Neural progenitor cell (in vitro differentiated cells): Measurements from ENCODE around the gene EGFLAM.

Experiments used
- EZH2 ChIP-seq: fragments of 200-600 bp; sonication (generic); IDR thresholded peaks from 2 replicates; pipeline ENCODE4 v1.6.1; 2017; ENCODE audit warnings: antibody characterized with exemption, mild to moderate bottlenecking, moderate library complexity
- EZH2phosphoT487 ChIP-seq: fragments of 200-600 bp; sonication (generic); IDR thresholded peaks from 2 replicates; pipeline ENCODE4 v1.6.1; 2017; ENCODE audit warnings: antibody characterized with exemption
- TF ChIP-seq, protein P1 (sequence below): fragments of 200-600 bp; sonication (generic); IDR thresholded peaks from 2 replicates; pipeline ENCODE4 v1.5.1; 2017; ENCODE audit warnings: antibody characterized with exemption, mild to moderate bottlenecking

DNA sequence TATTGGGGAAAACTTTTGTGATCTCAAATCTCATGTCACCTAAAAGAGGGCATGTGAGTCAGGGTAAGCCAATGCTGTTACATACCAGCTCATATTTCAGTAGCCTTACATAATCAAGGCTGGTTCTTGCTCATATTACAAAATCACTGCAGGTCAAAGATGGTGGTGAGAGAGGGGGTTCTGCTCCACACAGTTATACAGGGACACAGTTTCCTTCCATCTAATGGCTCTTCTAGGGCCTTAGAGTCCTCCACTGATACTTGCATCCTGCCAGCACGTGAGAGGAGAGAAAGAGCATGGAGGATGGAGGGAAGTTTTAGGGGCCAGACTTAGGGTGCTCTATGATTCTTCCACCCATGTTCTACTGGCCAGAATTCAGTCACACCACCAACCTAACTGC lies 168.1 kb downstream of the EGFLAM start:
- TF ChIP-seq, protein P1, sequence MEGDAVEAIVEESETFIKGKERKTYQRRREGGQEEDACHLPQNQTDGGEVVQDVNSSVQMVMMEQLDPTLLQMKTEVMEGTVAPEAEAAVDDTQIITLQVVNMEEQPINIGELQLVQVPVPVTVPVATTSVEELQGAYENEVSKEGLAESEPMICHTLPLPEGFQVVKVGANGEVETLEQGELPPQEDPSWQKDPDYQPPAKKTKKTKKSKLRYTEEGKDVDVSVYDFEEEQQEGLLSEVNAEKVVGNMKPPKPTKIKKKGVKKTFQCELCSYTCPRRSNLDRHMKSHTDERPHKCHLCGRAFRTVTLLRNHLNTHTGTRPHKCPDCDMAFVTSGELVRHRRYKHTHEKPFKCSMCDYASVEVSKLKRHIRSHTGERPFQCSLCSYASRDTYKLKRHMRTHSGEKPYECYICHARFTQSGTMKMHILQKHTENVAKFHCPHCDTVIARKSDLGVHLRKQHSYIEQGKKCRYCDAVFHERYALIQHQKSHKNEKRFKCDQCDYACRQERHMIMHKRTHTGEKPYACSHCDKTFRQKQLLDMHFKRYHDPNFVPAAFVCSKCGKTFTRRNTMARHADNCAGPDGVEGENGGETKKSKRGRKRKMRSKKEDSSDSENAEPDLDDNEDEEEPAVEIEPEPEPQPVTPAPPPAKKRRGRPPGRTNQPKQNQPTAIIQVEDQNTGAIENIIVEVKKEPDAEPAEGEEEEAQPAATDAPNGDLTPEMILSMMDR: no peak
- no peak for TF ChIP-seq EZH2
- no peak for TF ChIP-seq EZH2phosphoT487
